ENCODE data around the gene CYP27B1. TPM values are rescaled to one million over a fixed set of nuclear protein-coding genes. Genes with fewer than 3 reads are reported as not detected.
A peak's percentile ranks its signal among the peaks of the same experiment; 100 is the strongest.

CYP27B1 gene
- total and polyA plus RNA-seq, 4 donors = 0.28 to 1.5 (median 0.94) TPM; not detected in 1

DNA sequence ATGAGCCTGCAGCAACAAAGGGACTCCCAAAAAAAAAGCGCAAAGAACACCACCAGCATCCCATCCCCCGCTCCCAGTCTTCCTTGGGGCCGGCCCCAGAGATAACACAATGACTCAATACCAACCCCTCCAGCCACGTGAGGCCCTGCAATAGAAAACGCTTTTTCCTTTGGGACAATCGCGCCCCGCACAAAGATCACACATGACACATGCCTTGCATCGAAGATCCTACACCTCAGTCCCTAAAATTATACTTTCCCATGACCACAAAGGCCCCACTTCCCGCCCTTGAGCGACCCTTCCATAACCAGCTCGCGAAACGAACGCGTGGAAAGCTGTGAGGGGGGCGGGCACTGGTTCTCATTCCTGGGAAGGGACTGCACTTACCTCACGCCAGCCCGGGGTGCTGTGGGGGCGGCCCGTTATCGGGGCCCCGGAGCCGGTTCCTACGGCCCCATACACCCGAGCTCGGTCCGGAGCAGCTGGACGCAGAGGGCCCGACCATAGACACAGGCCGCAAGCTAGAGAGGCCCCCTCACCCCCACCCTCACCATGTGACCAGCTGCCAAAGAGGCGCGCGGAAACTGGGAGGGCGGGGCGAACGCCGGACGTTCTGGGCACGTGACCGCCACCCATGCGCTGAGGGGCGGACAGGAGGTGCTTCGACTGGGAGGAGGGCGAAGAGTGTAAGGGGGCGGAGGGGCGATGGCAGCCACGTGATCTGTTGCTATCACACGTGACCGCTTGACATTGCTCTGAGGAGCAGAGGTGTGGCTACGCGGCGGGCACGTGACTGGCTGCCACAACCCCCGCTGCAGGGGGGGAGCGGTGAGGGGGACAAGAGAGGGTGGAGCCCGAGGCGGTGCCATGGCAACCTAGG is 14.8 kb downstream of the CYP27B1 start, which contains the start of gene CDK4:
Gene CDK4 (minus strand): TSS at position 523 of the 880 bp plus-strand sequence. CDS start 593 bp downstream, outside the sequence.
- Histone ChIP-seq H3K4me3 (ENCODE audit: low read length in 2 of 2) (peak within 1 kb of the TSS; percentile 60 to 75), H3K4me1 (ENCODE audit: control insufficient read depth in 1 of 2, insufficient read depth in 2 of 2, low read length in 2 of 2) (peaks cover 0 to 4% of the 10 kb centered on the region in 2 donors), H3K27me3 (ENCODE audit: control insufficient read depth in 1 of 2, insufficient read depth in 2 of 2, low read length in 1 of 2) (no peaks in the 10 kb centered on the region), H3K9me3 (ENCODE audit: control insufficient read depth, low read length) (no peaks in the 10 kb centered on the region), H3K36me3 (ENCODE audit: control insufficient read depth in 1 of 2, insufficient read depth in 2 of 2, low read length in 1 of 2) (peaks cover 0 to 4% of the 10 kb centered on the region in 2 donors), H3K27ac (ENCODE audit: low read depth in 1 of 2, low read length in 2 of 2) (peak within 1 kb of the TSS; percentile 28 to 80)
- 0 to 1% methylated on average over 58 of the region's 58 CpGs for WGBS, 2 donors
- ATAC-seq (ENCODE audit: low FRiP score) = peak; percentile 97
- intact Hi-C loops (cut with DNase I) = no loop called here
- peak; percentile 99 to 100 for DNase-seq

DNA sequence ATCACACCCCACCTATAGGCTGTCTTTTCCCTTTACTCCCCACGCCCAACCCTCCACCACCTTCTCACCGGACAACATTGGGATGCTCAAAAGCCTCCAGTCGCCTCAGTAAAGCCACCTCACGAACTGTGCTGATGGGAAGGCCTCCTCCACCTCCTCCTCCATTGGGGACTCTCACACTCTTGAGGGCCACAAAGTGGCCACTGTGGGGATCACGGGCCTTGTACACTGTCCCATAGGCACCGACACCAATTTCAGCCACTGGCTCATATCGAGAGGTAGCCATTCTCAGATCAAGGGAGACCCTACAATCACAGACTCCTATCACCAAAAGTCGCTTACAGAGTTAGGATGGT is 15.5 kb downstream of the CYP27B1 start:
- H3K27me3 ChIP-seq (ENCODE audit: control insufficient read depth in 1 of 2, insufficient read depth in 2 of 2, low read length in 1 of 2) = no peaks in the 10 kb centered on the region
- ATAC-seq (ENCODE audit: low FRiP score) = no peak
- 10 to 14% methylated on average over 8 of the region's 8 CpGs for WGBS, 2 donors
- no peak for DNase-seq
- peak overlapping the region in 1 of 2 donors; percentile 65 for H3K27ac ChIP-seq (ENCODE audit: low read depth in 1 of 2, low read length in 2 of 2)
- H3K4me3 ChIP-seq (ENCODE audit: low read length in 2 of 2) = peak overlapping the region; percentile 60 to 75
- H3K4me1 ChIP-seq (ENCODE audit: control insufficient read depth in 1 of 2, insufficient read depth in 2 of 2, low read length in 2 of 2) = peaks cover 0 to 4% of the 10 kb centered on the region in 2 donors
- H3K9me3 ChIP-seq (ENCODE audit: control insufficient read depth, low read length) = no peaks in the 10 kb centered on the region
- intact Hi-C loops (cut with DNase I) = no loop called here
- H3K36me3 ChIP-seq (ENCODE audit: control insufficient read depth in 1 of 2, insufficient read depth in 2 of 2, low read length in 1 of 2) = peaks cover 0 to 4% of the 10 kb centered on the region in 2 donors

DNA sequence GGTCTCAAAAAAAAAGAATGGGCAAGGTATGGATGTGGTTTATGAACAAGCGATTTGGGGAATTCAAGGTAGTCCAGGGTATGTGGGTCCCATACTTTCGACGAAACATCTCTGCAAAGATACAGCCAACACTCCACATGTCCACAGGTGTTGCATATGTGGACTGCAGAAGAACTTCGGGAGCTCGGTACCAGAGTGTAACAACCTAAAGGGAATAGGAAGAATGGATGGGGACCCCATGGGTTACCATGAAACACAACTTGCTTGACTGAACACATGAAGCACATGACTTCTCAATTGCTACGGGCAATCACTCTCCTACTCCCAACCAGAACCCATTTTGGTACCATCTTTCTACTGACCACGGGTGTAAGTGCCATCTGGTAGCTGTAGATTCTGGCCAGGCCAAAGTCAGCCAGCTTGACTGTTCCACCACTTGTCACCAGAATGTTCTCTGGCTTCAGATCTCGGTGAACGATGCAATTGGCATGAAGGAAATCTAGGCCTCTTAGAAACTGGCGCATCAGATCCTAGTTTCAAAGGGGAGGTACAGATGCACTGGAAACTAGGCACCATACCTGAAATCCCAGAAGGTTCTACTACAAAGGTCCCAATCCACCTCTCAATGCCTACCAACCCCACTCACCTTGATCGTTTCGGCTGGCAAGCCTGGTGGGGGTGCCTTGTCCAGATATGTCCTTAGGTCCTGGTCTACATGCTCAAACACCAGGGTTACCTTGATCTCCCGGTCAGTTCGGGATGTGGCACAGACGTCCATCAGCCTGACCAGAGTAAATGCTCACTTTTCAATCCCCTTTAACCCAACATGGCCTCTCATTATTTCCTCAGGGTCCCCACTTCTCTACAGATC is 16.1 kb downstream of the CYP27B1 start:
- Histone ChIP-seq H3K4me1 (ENCODE audit: control insufficient read depth in 1 of 2, insufficient read depth in 2 of 2, low read length in 2 of 2) (peaks cover 0 to 4% of the 10 kb centered on the region in 2 donors), H3K36me3 (ENCODE audit: control insufficient read depth in 1 of 2, insufficient read depth in 2 of 2, low read length in 1 of 2) (peaks cover 0 to 4% of the 10 kb centered on the region in 2 donors), H3K27ac (ENCODE audit: low read depth in 1 of 2, low read length in 2 of 2) (peak overlapping the region in 1 of 2 donors; percentile 65), H3K9me3 (ENCODE audit: control insufficient read depth, low read length) (no peaks in the 10 kb centered on the region), H3K27me3 (ENCODE audit: control insufficient read depth in 1 of 2, insufficient read depth in 2 of 2, low read length in 1 of 2) (no peaks in the 10 kb centered on the region), H3K4me3 (ENCODE audit: low read length in 2 of 2) (no peak overlapping the region)
- DNase-seq (no peak), ATAC-seq (ENCODE audit: low FRiP score) (no peak)
- intact Hi-C loops (cut with DNase I) = no loop called here
- 84 to 88% methylated on average over 15 of the region's 15 CpGs for WGBS, 2 donors

DNA sequence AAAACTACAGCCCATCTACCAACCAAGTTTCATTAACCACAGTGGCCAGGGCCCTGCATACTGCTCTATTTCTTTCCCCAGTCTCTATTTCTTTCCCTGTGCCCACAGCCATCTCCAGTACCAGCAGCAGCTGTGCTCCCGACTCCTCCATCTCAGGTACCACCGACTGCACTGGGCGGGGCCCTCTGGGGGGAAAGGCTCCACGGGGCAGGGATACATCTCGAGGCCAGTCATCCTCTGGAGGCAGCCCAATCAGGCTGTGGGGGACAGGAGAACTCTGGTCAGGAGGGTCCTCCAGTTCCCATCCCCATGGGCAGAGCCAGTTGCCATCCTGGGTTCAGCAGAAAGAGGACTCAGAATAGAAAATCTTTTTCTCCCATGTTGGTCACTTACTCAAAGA is 17.8 kb downstream of the CYP27B1 start:
- peak in 1 of 2 donors; percentile 36 for DNase-seq
- H3K4me3 ChIP-seq (ENCODE audit: low read length in 2 of 2) = no peak overlapping the region
- no peaks in the 10 kb centered on the region for H3K27me3 ChIP-seq (ENCODE audit: control insufficient read depth in 1 of 2, insufficient read depth in 2 of 2, low read length in 1 of 2)
- WGBS, 2 donors = 95% methylated on average over 5 of the region's 5 CpGs
- H3K9me3 ChIP-seq (ENCODE audit: control insufficient read depth, low read length) = no peaks in the 10 kb centered on the region
- peaks cover 0 to 4% of the 10 kb centered on the region in 2 donors for H3K4me1 ChIP-seq (ENCODE audit: control insufficient read depth in 1 of 2, insufficient read depth in 2 of 2, low read length in 2 of 2)
- ATAC-seq (ENCODE audit: low FRiP score) = no peak
- H3K36me3 ChIP-seq (ENCODE audit: control insufficient read depth in 1 of 2, insufficient read depth in 2 of 2, low read length in 1 of 2) = peaks cover 0 to 4% of the 10 kb centered on the region in 2 donors
- no peak overlapping the region for H3K27ac ChIP-seq (ENCODE audit: low read depth in 1 of 2, low read length in 2 of 2)
- intact Hi-C loops (cut with DNase I) = no loop called here

DNA sequence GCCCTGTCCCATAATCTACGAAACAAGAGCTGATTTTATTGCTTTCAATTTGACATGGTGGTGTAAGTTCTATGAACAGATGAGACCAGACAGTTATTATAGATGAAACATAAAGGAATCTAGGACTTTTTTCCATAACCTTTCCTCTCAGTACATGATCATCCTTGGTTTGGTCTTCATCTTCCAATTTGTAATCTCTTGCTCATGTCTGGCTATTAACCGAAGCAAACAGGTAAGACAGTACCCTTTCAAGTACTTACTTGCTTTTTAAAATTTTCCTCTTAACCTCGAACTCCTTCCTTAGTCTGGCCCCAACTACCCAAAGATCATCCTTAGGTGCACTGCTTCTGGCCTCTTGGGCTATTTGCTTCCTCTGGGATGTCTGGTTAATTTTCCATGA is 20.9 kb downstream of the CYP27B1 start:
- 85 to 86% methylated on average over 3 of the region's 3 CpGs for WGBS, 2 donors
- intact Hi-C loops (cut with DNase I) = no loop called here

DNA sequence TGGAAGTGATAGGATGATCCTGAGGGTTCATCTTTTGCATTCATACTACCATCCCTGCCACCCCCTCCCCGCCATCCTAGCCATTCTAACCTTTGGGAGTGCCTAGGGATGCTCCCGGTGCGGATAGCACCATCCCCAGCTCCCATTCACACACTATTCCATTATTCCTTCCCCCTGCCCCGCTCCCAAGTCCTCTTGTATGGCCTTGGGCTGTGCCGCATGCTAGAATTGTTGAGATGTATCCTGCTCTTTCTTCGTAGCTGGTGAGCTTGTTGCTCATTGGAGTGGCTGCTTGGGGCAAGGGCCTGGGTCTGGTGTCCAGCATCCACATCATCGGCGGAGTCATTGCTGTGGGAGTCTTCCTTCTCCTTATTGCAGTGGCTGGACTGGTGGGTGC is 21.4 kb downstream of the CYP27B1 start:
- H3K4me1 ChIP-seq (ENCODE audit: control insufficient read depth in 1 of 2, insufficient read depth in 2 of 2, low read length in 2 of 2) = no peaks in the 10 kb centered on the region
- peaks cover 0 to 4% of the 10 kb centered on the region in 2 donors for H3K36me3 ChIP-seq (ENCODE audit: control insufficient read depth in 1 of 2, insufficient read depth in 2 of 2, low read length in 1 of 2)
- DNase-seq (peak in 1 of 2 donors; percentile 49), ATAC-seq (ENCODE audit: low FRiP score) (no peak)
- 33 to 37% methylated on average over 8 of the region's 8 CpGs for WGBS, 2 donors
- intact Hi-C loops (cut with DNase I) = no loop called here
- no peaks in the 10 kb centered on the region for H3K9me3 ChIP-seq (ENCODE audit: control insufficient read depth, low read length)
- H3K4me3 ChIP-seq (ENCODE audit: low read length in 2 of 2) = peak overlapping the region; percentile 52 to 86
- H3K27ac ChIP-seq (ENCODE audit: low read depth in 1 of 2, low read length in 2 of 2) = peak overlapping the region; percentile 90 to 92
- H3K27me3 ChIP-seq (ENCODE audit: control insufficient read depth in 1 of 2, insufficient read depth in 2 of 2, low read length in 1 of 2) = no peaks in the 10 kb centered on the region

More for the DNA sequence above, 20.9 kb downstream of the CYP27B1 start:
- no peaks in the 10 kb centered on the region for H3K9me3 ChIP-seq (ENCODE audit: control insufficient read depth, low read length)
- ATAC-seq (ENCODE audit: low FRiP score) = no peak
- H3K36me3 ChIP-seq (ENCODE audit: control insufficient read depth in 1 of 2, insufficient read depth in 2 of 2, low read length in 1 of 2) = peaks cover 0 to 4% of the 10 kb centered on the region in 2 donors
- no peak for DNase-seq
- H3K4me1 ChIP-seq (ENCODE audit: control insufficient read depth in 1 of 2, insufficient read depth in 2 of 2, low read length in 2 of 2) = peaks cover 0 to under 1% of the 10 kb centered on the region in 2 donors
- H3K27ac ChIP-seq (ENCODE audit: low read depth in 1 of 2, low read length in 2 of 2) = no peak overlapping the region
- H3K4me3 ChIP-seq (ENCODE audit: low read length in 2 of 2) = no peak overlapping the region
- H3K27me3 ChIP-seq (ENCODE audit: control insufficient read depth in 1 of 2, insufficient read depth in 2 of 2, low read length in 1 of 2) = no peaks in the 10 kb centered on the region

DNA sequence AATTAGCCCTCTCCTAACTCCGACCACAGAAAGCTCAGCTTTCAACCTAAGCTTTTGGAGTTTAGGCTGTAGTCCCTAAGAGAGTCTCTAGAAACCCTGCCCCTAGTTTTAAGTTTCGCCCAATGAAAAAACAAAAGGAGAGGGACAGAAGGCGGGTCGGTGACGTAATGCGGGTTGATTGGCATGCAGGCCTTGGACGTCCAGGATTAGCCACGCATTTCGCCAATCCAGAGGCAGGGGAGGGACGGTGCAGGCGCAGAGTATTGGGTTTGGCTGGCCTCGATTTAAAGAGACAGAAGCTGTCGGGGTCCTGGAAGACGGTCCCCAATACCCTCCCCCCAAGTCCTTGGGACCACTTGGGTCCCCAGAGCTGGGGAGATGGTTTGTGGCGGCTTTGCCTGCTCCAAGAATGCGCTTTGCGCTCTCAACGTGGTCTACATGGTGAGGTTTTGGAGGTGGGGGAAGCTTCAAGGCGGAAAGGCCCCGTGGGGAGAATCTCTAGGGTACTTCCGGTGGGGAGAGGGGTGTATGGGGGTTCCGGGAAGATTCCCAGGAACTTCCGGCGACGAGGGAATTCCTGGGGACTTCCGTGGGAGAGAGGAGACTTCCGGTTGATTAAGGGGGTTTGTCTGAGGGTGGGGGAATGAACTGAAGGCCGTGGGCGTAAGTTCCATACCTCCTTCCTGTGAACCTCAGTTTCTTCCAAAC is 21.9 kb downstream of the CYP27B1 start, which contains the start of gene TSPAN31:
Gene TSPAN31 (plus strand): TSS at position 263 of the 708 bp plus-strand sequence. CDS start 116 bp downstream, at position 379.
- Histone ChIP-seq H3K4me3 (ENCODE audit: low read length in 2 of 2) (peak within 1 kb of the TSS; percentile 52 to 86), H3K9me3 (ENCODE audit: control insufficient read depth, low read length) (no peaks in the 10 kb centered on the region), H3K4me1 (ENCODE audit: control insufficient read depth in 1 of 2, insufficient read depth in 2 of 2, low read length in 2 of 2) (no peaks in the 10 kb centered on the region), H3K36me3 (ENCODE audit: control insufficient read depth in 1 of 2, insufficient read depth in 2 of 2, low read length in 1 of 2) (peaks cover 0 to 4% of the 10 kb centered on the region in 2 donors), H3K27ac (ENCODE audit: low read depth in 1 of 2, low read length in 2 of 2) (peak within 1 kb of the TSS; percentile 90 to 92), H3K27me3 (ENCODE audit: control insufficient read depth in 1 of 2, insufficient read depth in 2 of 2, low read length in 1 of 2) (no peaks in the 10 kb centered on the region)
- peak; percentile 99 for DNase-seq
- intact Hi-C loops (cut with DNase I) = no loop called here
- 0 to 1% methylated on average over 29 of the region's 29 CpGs for WGBS, 2 donors
- ATAC-seq (ENCODE audit: low FRiP score) = peak; percentile 97
